ENCODE measurements around the gene FBXO8.
"Not testable (repeated sequence)": the region's sequence is repeated elsewhere in the genome, so short reads cannot be mapped to it uniquely, and the experiment has no call there.

The FBXO8 gene

DNA sequence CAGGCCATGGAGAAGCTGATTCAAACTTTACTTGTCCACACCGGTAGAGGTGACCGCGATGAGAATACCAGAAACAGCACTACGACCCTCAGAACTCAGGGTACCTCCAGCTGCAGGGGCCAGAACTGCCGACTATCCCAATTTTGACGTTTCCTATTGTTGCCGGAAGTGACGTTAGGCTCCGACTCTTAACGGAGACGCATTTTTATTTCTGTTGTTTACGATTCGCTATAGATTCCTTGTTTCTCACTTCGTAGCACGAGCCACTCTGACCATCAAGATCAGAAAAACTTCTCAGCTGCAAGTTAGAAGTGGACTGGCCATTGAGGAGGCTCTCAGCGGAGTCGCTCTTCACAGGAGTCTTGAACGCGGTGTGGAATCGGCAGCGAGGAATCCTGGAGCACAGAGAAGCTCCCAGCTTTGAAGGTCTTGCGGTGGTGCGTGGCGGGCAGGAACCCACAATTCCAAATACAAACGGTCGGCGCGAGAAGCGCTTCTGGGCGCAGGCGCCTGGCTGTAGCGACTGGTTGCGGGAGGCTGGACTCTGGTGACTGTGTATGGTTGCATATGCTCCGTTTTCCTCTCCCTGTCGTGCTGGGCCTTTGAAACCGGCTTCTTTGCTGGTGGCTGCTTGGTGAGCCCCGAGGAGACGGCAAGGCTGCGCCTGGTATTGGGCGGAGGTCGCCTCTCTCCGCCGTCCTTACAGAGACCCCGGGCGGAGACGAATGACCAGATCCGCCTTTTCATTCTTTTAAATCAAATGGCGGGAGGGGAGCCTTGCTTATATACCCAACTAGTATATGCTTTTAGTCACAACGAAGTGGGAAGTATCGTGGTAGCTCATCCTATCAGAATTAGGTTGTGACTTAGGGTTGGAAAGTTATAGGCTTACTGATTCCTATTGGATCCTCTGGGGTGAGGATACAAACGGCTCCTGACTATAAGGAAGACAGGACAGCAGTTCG, at the start of gene FBXO8, which contains the start of gene CEP44:
FBXO8 (minus strand) TSS at position 161 of the 965 bp plus-strand sequence. CDS start 20,575 bp downstream, outside the sequence.
CEP44 (plus strand) TSS at position 405 of the 965 bp plus-strand sequence. CDS start 15,211 bp downstream, outside the sequence.
- peak; percentile 88 for DNase-seq

- no peak for DNase-seq
Measured at GRCh38 chr4:174332741-174333493, 49.5 kb upstream of the FBXO8 start.

DNA sequence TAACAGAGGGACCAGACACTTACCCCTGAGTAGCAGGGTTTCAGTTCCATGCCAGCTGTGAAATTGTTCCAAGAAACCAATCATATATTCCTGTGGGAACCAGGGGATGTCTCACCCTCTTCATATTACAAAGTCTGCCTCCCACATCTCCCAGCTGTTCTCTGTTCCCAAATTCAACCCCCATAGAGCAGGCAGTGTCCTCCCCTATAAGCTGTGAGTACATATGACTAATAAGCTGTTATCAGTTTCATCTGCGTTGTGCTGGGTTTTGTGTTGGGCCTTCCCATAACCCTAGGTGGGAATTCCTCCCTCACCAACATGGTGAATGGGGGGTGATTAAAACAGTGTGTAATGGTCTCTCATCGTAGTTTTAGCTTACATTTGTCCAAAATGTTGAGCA, 41.3 kb upstream of the FBXO8 start:
- no peak for DNase-seq

DNA sequence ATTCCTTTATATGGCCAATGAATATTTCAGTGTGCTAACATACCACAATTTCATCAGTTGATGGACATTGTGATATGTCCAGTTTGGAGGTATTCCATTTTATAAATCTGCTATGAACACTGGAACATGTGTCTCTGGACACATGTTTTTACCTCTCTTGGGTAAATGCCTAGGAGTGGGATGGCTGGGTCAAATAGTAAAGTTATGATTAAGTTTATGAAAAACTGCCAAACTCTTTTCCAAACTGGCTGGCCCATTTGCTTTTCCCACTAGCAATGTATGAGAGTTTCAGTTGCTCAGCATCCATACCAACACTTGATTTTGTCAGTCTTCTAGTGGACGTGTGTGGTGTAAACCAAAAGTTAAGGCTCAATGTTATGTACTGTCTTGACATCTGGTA, 40.8 kb upstream of the FBXO8 start:
- no peak for DNase-seq

GRCh38 chr4:174320494-174321199, 37.2 kb upstream of the FBXO8 start:
- no peak for DNase-seq

DNA sequence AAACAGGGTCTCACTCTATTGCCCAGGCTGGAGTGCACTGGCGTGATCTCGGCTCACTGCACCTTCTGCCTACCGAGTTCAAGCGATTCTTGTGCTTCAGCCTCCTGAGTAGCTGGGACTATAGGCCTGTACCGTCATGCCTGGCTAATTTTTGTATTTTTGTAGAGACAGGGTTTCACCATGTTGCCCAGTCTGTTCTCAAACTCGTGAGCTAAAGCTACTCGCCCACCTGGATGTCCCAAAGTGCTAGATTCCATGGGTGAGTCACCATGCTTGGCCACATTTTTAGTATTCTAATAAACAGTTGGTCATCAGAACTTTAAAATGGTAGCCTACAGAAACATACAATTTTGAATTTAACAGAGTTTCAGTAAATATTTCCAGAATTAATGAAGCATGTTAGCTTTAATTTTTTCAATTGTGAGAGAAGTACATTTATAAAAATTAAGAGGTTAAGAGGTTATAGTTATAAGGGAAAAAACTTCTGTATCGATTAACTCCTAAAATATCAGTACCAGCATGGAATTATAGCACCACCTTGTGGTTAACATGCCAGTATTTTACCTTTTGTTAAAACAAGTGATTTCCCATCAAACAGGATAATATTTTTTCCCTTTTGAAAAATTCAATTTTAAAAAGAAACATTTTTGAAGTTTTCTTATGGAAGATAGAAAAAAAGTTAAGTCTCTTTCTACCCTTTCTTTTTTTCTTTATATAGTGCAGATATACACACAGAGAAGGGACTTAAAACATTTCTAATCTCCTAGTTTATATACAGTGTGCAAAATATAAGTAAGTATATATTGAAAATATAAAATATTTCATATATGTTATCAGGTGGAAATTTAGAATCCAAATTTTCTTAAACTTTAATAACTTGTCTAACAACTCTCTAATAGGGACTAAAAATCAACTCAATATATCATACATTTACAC, 35.6 kb upstream of the FBXO8 start:
- no peak for DNase-seq

GRCh38 chr4:174317531-174317930, 34.1 kb upstream of the FBXO8 start:
- DNase-seq = no peak

DNA sequence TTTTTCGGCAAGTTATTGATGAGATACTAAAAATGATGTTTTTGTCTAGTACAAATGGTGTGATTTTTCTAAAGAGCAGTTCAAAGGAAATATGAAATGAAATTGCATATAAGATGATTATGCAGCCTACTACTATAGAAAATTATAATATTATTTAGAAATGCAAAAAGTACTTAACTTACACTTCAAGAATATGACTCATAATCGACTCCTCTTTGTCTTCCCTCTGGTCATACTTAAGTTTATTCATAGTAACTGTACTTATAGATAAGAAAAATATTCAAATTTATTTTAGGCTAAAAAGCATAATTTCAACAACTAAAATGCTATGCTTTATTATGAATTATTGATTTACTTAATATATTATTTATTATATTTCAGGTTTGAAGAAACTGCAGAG, 33.5 kb upstream of the FBXO8 start:
- DNase-seq = no peak

- no peak for DNase-seq
Measured at GRCh38 chr4:174316546-174316945, 33.1 kb upstream of the FBXO8 start.

DNA sequence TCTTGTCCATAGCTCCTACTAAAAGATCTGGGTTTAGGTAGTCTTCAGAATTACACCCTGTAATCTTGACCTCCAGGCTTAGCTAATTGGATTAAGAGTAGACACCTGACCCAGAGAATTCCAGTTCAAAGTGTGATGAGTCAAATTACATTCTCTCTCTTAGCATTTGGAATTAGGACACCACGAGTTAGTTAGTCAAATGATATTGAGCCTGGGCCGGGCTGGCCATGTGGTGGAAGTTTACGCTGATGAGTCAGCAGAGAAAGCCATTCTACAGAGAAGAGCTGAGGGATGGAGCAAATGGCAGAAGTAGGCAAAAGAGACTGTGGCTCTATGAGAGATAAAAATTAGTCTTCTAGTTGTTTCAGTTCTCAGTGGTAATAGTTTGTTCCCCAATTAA, 31.3 kb upstream of the FBXO8 start:
- no peak for DNase-seq

DNA sequence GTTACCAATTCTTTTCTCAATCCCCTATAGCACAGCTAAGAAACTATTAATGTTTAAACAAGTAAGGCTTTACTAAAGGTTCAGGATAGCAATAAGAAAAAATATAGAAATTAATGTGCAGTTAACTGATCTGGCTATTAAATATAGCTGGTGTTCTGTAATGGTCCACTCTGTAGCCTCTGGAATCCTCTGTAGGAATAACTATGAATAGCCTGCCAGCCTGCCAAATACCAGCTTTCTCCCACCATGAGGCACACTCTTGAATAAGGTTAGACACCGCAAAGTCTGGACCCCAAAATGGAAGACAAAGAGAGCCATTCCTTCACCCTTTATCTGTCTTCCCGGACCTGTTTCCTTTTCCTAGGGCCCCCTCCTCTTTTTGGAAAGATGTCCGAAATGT, 30.8 kb upstream of the FBXO8 start:
- DNase-seq = no peak

- no peak for DNase-seq
Measured at GRCh38 chr4:174312993-174313392, 29.5 kb upstream of the FBXO8 start.

GRCh38 chr4:174307694-174308093, 24.2 kb upstream of the FBXO8 start:
- DNase-seq = no peak

DNA sequence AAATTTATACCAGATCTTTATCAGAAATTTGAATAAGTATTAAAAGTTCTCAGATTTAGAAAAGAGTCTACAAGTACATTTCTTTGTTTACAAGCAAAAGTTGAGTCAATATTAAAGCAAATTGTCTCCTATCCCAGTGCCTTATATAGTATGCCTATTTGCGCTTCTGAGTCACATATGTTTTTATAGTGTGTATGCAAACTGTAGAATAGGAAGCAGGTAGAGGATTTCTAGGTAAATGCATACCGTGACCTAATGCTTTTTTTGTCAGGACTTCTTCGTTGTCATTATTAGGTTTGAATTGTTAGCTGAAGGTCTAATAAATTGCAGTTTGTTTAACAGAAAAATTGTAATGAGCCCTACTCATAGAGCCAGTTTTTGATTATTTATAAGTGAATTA, 22.5 kb upstream of the FBXO8 start:
- DNase-seq = no peak

DNA sequence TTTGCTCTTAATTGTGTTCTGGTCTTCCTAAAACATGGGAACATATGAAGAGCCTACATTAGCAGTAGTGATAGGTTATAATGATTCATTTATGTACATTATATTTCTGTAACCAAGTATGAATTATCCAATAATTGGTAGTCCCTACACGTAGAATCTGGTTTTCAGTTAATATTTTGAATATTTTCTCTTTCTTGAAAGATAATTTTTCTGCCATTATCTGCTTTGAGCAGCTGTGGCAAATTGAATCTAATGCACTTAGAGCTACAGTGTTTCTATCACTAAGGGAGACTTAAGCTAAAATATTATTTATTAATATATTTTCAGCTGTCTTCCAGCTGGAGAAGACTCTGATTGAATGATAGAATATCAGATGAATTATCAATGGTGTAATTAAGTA, 21.2 kb upstream of the FBXO8 start:
- no peak for DNase-seq

DNA sequence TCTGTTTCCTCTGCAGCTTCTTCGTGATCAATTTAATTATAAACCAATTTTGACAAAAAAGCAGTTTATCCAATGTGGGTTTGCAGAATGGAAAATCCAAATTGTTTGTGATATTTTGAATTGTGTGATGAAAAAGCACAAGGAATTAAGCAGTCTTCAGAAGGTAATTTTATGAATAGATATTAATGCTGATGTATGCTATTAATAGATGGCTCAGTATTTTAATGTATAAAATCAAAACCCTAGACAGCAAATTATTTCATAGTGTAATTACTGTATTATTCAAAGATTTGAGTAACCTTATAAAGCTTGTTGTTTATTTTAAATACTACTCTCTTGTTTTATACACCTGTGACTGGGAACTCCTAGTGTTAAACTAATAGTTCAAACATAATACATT, 20.2 kb upstream of the FBXO8 start:
- DNase-seq = no peak

DNA sequence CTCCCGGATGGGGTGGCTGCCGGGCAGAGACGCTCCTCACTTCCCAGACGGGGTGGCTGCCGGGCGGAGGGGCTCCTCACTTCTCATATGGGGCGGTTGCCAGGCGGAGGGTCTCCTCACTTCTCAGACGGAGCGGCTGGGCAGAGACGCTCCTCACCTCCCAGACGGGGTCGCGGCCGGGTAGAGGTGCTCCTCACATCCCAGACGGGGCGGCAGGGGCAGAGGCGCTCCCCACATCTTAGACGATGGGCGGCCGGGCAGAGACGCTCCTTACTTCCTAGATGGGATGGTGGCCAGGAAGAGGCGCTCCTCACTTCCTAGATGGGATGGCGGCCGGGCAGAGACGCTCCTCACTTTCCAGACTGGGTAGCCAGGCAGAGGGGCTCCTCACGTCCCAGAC, 11.7 kb upstream of the FBXO8 start:
- DNase-seq = not testable (repeated sequence)

GRCh38 chr4:174294641-174295040, 11.2 kb upstream of the FBXO8 start:
- not testable (repeated sequence) for DNase-seq

DNA sequence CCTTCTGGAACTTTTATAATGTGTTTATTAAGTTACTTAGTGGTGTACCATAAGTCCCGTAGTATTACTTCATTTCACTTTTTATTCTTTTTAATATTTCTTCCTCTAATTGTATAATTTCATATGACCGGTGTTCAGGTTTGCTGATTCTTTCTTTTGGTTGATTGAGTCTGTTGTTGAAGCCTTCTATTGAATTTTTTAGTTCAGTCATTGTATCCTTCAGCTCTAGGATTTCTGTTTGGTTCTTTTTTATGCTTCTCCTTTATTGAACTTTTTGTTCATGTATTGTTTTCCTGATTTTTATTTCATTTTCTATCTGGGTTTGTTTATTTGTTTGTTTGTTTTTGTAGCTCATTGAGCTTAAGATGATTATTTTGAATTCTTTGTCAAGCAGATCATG, 9.0 kb upstream of the FBXO8 start:
- no peak for DNase-seq

- no peak for DNase-seq
Measured at GRCh38 chr4:174286870-174287269, 3.4 kb upstream of the FBXO8 start.

DNA sequence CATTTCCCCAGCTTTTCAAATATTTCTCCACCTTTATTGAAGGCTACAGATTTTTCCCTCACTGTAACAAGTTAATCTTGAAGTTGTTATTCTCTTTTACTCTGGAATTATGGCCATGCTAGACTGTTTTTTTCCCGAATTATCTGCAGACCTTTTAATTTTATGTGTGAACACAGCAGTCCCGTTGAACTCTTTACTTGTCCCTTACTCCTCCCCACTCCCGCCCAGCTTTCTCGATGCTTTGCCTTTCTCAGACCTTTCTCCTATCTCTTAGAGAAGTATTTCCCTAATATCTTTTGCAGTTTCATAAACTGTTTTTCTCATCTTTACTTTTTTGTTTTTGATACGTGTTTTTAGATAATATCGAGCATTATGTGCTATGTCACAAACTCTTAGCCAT, 1.0 kb upstream of the FBXO8 start:
- no peak for DNase-seq
